Kidney (tissue), 14 donors: ENCODE measurements around the gene OTOG. TPM values are rescaled to one million over a fixed set of nuclear protein-coding genes. Genes with fewer than 3 reads are reported as not detected.
A peak's percentile ranks its signal among the peaks of the same experiment; 100 is the strongest.

Experiments
- DNase-seq, 5 donors: peaks; one replicate each; pipeline ENCODE4 v3.0.0-alpha.2; 2013 to 2020
- FAIRE-seq: peaks from 2 replicates; lab custom pipeline; 2012; peaks lifted over from hg19 to GRCh38; lab: Jason Lieb, UNC
- H3K27ac ChIP-seq, 2 donors: one replicate each; pipeline ENCODE4 v1.7.0; 2013; ENCODE audit warnings: low read depth in 2 of 2, low read length in 2 of 2, inconsistent platforms in 1 of 2
- H3K27me3 ChIP-seq: one replicate; pipeline ENCODE4 v1.7.1; 2013; ENCODE audit warnings: low read length, inconsistent platforms; ENCODE audit not compliant: control insufficient read depth, insufficient read depth
- H3K36me3 ChIP-seq, 3 donors: one replicate each; pipeline versions ENCODE4 v1.7.0 to v1.7.1; 2013; ENCODE audit warnings: low read length in 3 of 3, control low read depth in 1 of 3, inconsistent platforms in 1 of 3; ENCODE audit not compliant: insufficient read depth in 3 of 3, control insufficient read depth in 2 of 3
- H3K4me1 ChIP-seq, 3 donors: one replicate each; pipeline versions ENCODE4 v1.7.0 to v1.7.1; 2013; ENCODE audit warnings: low read length in 3 of 3, inconsistent platforms in 1 of 3, low read depth in 1 of 3; ENCODE audit not compliant: control insufficient read depth in 2 of 3, insufficient read depth in 2 of 3
- H3K4me3 ChIP-seq, 3 donors: one replicate each; pipeline versions ENCODE4 v1.7.0 to v1.8.1; 2013; ENCODE audit warnings: low read length in 3 of 3, control low read depth in 1 of 3, inconsistent platforms in 1 of 3
- H3K9ac ChIP-seq, 3 donors: one replicate each; pipeline versions ENCODE4 v1.7.0 to v1.7.1; 2013; ENCODE audit warnings: low read length in 3 of 3, control low read depth in 1 of 3, inconsistent platforms in 1 of 3
- H3K9me3 ChIP-seq, 3 donors: one replicate each; pipeline versions ENCODE4 v1.7.0 to v1.7.1; 2013; ENCODE audit warnings: low read length in 3 of 3, control low read depth in 1 of 3, inconsistent platforms in 1 of 3; ENCODE audit not compliant: control insufficient read depth in 2 of 3, insufficient read depth in 1 of 3
- intact Hi-C: fragments of 100-400 bp; cut with DNase I; formaldehyde crosslinking; loops from one replicate; pipeline ENCODE4 v1.11.1; 2022
- polyA plus RNA-seq: library from polyadenylated mRNA; stranded (reverse); fragments of 350-450 nt; fragmentation: Illumina TruSeq; extraction: RNeasy Lipid Tissue Mini Kit (QIAGEN cat#74804); gene quantifications from one replicate; pipeline ENCODE4 v1.2.3, GENCODE V29; 2014; ENCODE audit warnings: low read depth, low replicate concordance; ENCODE audit not compliant: insufficient read depth
- total RNA-seq: library from RNA; stranded (reverse); fragmentation: NEBNext Ultra II Directional; extraction: Animal tissue kit (Norgen Biotek cat#: 25700); gene quantifications from one replicate; pipeline ENCODE4 v1.2.1, GENCODE V29; 2021
- TF ChIP-seq, protein P1 (sequence below): IDR thresholded peaks from 3 replicates; pipeline ENCODE4 v1.5.1; 2012; ENCODE audit warnings: mild to moderate bottlenecking, moderate library complexity, borderline replicate concordance; ENCODE audit not compliant: insufficient read depth; ENCODE audit errors: extremely low read depth
- donor health status: control.
- donor health status: control.
- donor health status: control.
- donor health status: control.
- donor health status: control.
- donor health status: DM: yes; HTN: yes; CAD: no.
- donor health status: Normal renal cell carcinoma (clear cell type).

The OTOG gene
- total and polyA plus RNA-seq, 2 donors from 2014 or later: 0.06 TPM; not detected in 1

DNA sequence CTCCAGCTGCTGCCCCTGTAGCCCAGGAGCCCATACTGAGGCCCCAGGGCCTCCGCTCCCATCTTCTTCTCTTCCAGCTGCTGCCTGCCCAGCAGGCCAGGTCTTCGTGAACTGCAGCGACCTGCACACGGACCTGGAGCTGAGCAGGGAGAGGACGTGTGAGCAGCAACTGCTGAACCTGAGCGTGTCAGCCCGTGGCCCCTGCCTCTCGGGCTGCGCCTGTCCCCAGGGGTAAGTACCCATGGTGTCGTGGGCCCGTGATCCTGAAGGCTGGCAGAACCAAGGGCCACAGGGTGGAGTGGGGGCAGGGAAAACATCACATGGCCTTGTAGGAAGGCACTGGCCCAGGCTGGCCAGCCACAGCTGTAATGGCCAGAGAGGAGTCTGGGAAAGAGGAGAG, 31.2 kb downstream of the OTOG start:
- Histone ChIP-seq H3K27me3 (no peaks in the 10 kb centered on the region), H3K36me3 (no peaks in the 10 kb centered on the region), H3K9me3 (no peaks in the 10 kb centered on the region), H3K4me3 (no peak overlapping the region), H3K9ac (no peak overlapping the region), H3K4me1 (no peaks in the 10 kb centered on the region), H3K27ac (no peak overlapping the region)
- no peak for FAIRE-seq
- TF ChIP-seq, protein P1, sequence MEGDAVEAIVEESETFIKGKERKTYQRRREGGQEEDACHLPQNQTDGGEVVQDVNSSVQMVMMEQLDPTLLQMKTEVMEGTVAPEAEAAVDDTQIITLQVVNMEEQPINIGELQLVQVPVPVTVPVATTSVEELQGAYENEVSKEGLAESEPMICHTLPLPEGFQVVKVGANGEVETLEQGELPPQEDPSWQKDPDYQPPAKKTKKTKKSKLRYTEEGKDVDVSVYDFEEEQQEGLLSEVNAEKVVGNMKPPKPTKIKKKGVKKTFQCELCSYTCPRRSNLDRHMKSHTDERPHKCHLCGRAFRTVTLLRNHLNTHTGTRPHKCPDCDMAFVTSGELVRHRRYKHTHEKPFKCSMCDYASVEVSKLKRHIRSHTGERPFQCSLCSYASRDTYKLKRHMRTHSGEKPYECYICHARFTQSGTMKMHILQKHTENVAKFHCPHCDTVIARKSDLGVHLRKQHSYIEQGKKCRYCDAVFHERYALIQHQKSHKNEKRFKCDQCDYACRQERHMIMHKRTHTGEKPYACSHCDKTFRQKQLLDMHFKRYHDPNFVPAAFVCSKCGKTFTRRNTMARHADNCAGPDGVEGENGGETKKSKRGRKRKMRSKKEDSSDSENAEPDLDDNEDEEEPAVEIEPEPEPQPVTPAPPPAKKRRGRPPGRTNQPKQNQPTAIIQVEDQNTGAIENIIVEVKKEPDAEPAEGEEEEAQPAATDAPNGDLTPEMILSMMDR: no peak
- intact Hi-C loops: no loop called here
- peak in 1 of 5 donors; percentile 69 for DNase-seq

DNA sequence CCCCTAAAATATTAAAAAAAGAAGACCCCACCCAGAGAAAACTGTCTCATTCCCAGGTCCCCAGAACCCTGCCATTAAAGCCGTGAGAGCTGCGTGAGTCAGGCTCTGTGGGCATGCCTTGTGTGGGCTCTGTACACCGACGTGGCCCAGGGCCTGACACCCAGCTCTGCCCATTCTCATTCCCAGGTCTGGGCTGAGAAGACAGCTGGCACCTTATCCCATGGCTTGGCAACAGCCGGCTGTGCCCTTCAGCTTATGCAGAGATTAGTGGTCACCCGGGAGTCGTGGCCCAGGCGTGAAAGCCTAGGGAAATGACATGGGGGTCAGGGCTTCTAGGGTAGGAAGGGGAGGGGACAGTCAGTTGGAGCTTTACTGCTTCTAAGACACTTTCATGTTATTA, 31.9 kb downstream of the OTOG start:
- FAIRE-seq (no peak), DNase-seq (peak in 1 of 5 donors; percentile 40)
- Histone ChIP-seq H3K9me3 (no peaks in the 10 kb centered on the region), H3K9ac (no peak overlapping the region), H3K27me3 (no peaks in the 10 kb centered on the region), H3K36me3 (no peaks in the 10 kb centered on the region), H3K27ac (no peak overlapping the region), H3K4me1 (no peaks in the 10 kb centered on the region), H3K4me3 (no peak overlapping the region)
- intact Hi-C loops: no loop called here
- TF ChIP-seq, protein P1: no peak

DNA sequence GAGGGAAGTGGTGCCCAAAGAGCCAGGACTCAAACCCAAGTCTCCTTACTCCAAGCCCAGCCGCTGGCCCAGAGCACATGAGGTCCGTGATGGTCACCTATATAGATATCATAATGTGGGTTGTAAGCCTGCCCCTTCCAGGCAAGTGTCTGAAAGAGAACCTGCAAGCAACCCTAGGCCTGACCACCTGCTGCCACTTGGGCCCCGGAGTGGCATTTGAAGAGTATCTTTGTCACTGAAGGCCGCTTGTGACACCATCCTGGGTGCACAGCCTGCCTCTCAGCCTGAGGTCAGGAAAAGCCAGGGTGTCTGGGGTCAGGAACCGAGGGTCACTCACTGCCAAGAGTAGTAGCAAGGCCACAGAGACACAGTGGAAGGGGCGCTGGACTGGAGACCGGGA, 32.4 kb downstream of the OTOG start:
- H3K27ac ChIP-seq: no peak overlapping the region
- H3K9me3 ChIP-seq: no peaks in the 10 kb centered on the region
- H3K27me3 ChIP-seq: no peaks in the 10 kb centered on the region
- H3K4me3 ChIP-seq: no peak overlapping the region
- intact Hi-C loops: no loop called here
- peak in 1 of 5 donors; percentile 47 for DNase-seq
- TF ChIP-seq, protein P1: no peak
- H3K4me1 ChIP-seq: no peaks in the 10 kb centered on the region
- H3K36me3 ChIP-seq: no peaks in the 10 kb centered on the region
- no peak for FAIRE-seq
- H3K9ac ChIP-seq: no peak overlapping the region

DNA sequence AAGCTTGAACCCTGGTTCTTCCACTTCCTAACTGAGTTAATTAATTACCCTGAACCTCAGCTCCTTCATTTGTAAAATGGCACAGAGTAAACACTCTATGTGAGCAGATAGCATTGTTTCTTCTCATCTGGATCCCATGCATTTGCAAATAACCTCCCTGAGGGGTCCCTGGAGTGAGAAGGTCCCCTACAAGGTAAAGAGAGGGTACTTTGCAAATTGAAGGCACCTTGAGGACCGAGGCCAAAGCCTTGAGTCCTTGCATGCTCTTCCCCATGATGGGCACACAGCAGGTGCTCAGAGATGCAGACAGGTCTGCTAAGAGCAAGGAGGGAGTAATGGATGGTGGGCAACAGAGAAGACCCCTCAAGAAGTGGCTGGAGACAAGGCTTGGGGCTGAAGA, 33.2 kb downstream of the OTOG start:
- DNase-seq (no peak), FAIRE-seq (no peak)
- H3K4me3 ChIP-seq: no peak overlapping the region

More for the DNA sequence above, 33.2 kb downstream of the OTOG start:
- H3K9ac ChIP-seq: no peak overlapping the region
- no peaks in the 10 kb centered on the region for H3K36me3 ChIP-seq
- no peaks in the 10 kb centered on the region for H3K27me3 ChIP-seq
- TF ChIP-seq, protein P1: no peak
- H3K4me1 ChIP-seq: no peaks in the 10 kb centered on the region
- H3K9me3 ChIP-seq: no peaks in the 10 kb centered on the region
- no peak overlapping the region for H3K27ac ChIP-seq
- intact Hi-C loops: no loop called here
